DND-41 (cell line): Measurements from ENCODE around the gene RALBP1.

ENCODE experiments used
- EZH2 ChIP-seq: IDR thresholded peaks from 3 replicates; pipeline ENCODE4 v1.6.1; 2012; ENCODE audit warnings: borderline replicate concordance, low read depth, mild to moderate bottlenecking, moderate library complexity, low read length, inconsistent platforms; ENCODE audit not compliant: severe bottlenecking
- TF ChIP-seq, protein P1 (sequence below): IDR thresholded peaks from 2 replicates; pipeline ENCODE4 v1.5.1; 2012; ENCODE audit warnings: borderline replicate concordance, low read length, moderate library complexity, mild to moderate bottlenecking; ENCODE audit not compliant: poor library complexity, severe bottlenecking; ENCODE audit errors: extremely low read depth

DNA sequence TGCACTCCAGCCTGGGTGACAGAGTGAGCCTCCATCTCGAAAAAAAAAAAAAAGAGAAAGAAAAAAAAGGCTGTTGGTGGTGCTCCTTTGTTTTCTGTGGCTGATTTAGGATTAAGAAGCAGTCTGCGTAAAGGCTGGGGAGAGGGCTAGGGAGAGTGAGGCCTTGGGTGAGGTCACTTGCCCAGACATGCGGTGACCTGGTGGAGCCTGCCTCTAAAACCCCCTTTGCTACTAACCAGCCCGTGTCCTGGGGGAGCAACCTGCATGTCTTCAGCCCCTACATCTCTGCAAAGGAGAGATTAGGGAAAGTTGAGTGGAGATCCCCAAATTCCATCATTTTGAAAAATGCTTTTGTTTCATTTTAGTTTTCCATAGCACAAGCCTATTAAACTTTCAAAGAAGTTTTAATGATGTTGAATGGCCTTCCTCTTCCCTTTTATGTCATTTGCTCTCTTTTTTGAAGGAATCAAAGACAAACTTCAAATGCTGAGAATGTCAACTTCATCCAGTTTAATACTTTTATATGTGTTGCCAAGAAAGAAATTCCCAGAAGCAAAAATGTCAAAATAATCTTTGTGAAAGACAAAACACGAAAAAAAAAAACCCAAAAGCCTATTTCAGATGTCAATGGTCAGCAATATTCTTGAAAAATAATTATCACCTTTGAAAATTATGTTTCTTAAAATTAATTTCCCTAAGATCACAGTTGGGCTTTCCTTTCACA, 38.9 kb upstream of the RALBP1 start:
- TF ChIP-seq, protein P1, sequence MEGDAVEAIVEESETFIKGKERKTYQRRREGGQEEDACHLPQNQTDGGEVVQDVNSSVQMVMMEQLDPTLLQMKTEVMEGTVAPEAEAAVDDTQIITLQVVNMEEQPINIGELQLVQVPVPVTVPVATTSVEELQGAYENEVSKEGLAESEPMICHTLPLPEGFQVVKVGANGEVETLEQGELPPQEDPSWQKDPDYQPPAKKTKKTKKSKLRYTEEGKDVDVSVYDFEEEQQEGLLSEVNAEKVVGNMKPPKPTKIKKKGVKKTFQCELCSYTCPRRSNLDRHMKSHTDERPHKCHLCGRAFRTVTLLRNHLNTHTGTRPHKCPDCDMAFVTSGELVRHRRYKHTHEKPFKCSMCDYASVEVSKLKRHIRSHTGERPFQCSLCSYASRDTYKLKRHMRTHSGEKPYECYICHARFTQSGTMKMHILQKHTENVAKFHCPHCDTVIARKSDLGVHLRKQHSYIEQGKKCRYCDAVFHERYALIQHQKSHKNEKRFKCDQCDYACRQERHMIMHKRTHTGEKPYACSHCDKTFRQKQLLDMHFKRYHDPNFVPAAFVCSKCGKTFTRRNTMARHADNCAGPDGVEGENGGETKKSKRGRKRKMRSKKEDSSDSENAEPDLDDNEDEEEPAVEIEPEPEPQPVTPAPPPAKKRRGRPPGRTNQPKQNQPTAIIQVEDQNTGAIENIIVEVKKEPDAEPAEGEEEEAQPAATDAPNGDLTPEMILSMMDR = no peak
- no peak for TF ChIP-seq EZH2
